HTERT RPE-1 (cell line): ENCODE measurements around the gene C17orf58.
"Not testable (repeated sequence)": the region's sequence is repeated elsewhere in the genome, so short reads cannot be mapped to it uniquely, and the experiment has no call there.

Experiments
- in situ Hi-C: fragments of 300-500 bp; cut with MboI; formaldehyde crosslinking; loops from 4 replicates; pipeline ENCODE4 v1.14.3; 2020; ENCODE audit warnings: low sequenced_read_pairs

C17orf58 gene

GRCh38 chr17:68004201-68004600, 7.9 kb upstream of the C17orf58 start:
- in situ Hi-C loops, result no loop called here

GRCh38 chr17:67999291-67999911, 3.1 kb upstream of the C17orf58 start:
- in situ Hi-C loops, result no loop called here

GRCh38 chr17:67998466-67998865, 2.2 kb upstream of the C17orf58 start:
- in situ Hi-C loops, result no loop called here

- in situ Hi-C loops, result no loop called here
Observed at GRCh38 chr17:67995570-67996263, 552 bp downstream of the C17orf58 start.

- in situ Hi-C loops, result no loop called here
Observed at GRCh38 chr17:67994817-67995569, 1.3 kb downstream of the C17orf58 start.

GRCh38 chr17:67993998-67994361, 2.3 kb downstream of the C17orf58 start:
- in situ Hi-C loops, result no loop called here

- in situ Hi-C loops, result no loop called here
Observed at GRCh38 chr17:67993153-67993997, 2.9 kb downstream of the C17orf58 start.

GRCh38 chr17:67992548-67993152, 3.6 kb downstream of the C17orf58 start:
- in situ Hi-C loops, result no loop called here

GRCh38 chr17:67990909-67991308, 5.4 kb downstream of the C17orf58 start:
- in situ Hi-C loops, result no loop called here

GRCh38 chr17:67983383-67983688, 12.9 kb downstream of the C17orf58 start:
- in situ Hi-C loops, result no loop called here

GRCh38 chr17:67982686-67983382, 13.4 kb downstream of the C17orf58 start:
- in situ Hi-C loops, result no loop called here

- in situ Hi-C loops, result no loop called here
Observed at GRCh38 chr17:67982034-67982640, 14.1 kb downstream of the C17orf58 start.

GRCh38 chr17:67980883-67981282, 15.4 kb downstream of the C17orf58 start:
- in situ Hi-C loops, result not testable (repeated sequence)

- in situ Hi-C loops, result no loop called here
Observed at GRCh38 chr17:67980456-67980855, 15.8 kb downstream of the C17orf58 start.

- in situ Hi-C loops, result not testable (repeated sequence)
Observed at GRCh38 chr17:67976306-67976705, 20.0 kb downstream of the C17orf58 start.

GRCh38 chr17:67974598-67975066, 21.6 kb downstream of the C17orf58 start:
- in situ Hi-C loops, result no loop called here

GRCh38 chr17:67974185-67974584, 22.1 kb downstream of the C17orf58 start:
- in situ Hi-C loops, result no loop called here

- in situ Hi-C loops, result no loop called here
Observed at GRCh38 chr17:67970783-67971182, 25.5 kb downstream of the C17orf58 start.

GRCh38 chr17:67963145-67963572, 33.1 kb downstream of the C17orf58 start:
- in situ Hi-C loops, result not testable (repeated sequence)

- in situ Hi-C loops, result not testable (repeated sequence)
Observed at GRCh38 chr17:67962156-67962555, 34.1 kb downstream of the C17orf58 start.
